Skeletal muscle tissue (tissue), 4 donors: ENCODE results near the gene TSHZ1. TPM values are rescaled to one million over a fixed set of nuclear protein-coding genes. Genes with fewer than 3 reads are reported as not detected.

Source experiments
- H3K27ac ChIP-seq: one replicate; pipeline ENCODE4 v1.7.0; 2013; ENCODE audit warnings: mild to moderate bottlenecking, low read depth, low read length, inconsistent platforms
- H3K27me3 ChIP-seq, 3 donors: one replicate each; pipeline ENCODE4 v1.7.0; 2013; ENCODE audit warnings: low read length in 3 of 3; ENCODE audit not compliant: control insufficient read depth in 3 of 3, insufficient read depth in 3 of 3
- H3K36me3 ChIP-seq, 3 donors: one replicate each; pipeline ENCODE4 v1.7.0; 2013; ENCODE audit warnings: low read length in 3 of 3; ENCODE audit not compliant: control insufficient read depth in 3 of 3, insufficient read depth in 3 of 3
- H3K4me1 ChIP-seq, 3 donors: one replicate each; pipeline ENCODE4 v1.7.0; 2013; ENCODE audit warnings: low read length in 3 of 3, mild to moderate bottlenecking in 3 of 3; ENCODE audit not compliant: control insufficient read depth in 3 of 3, insufficient read depth in 3 of 3
- H3K4me3 ChIP-seq, 3 donors: one replicate each; pipeline ENCODE4 v1.7.0; 2013; ENCODE audit warnings: low read length in 3 of 3
- H3K9ac ChIP-seq, 3 donors: one replicate each; pipeline ENCODE4 v1.7.0; 2013; ENCODE audit warnings: low read length in 3 of 3, mild to moderate bottlenecking in 3 of 3, moderate library complexity in 2 of 3, low read depth in 1 of 3
- H3K9me3 ChIP-seq, 3 donors: one replicate each; pipeline ENCODE4 v1.7.0; 2013; ENCODE audit warnings: low read length in 3 of 3; ENCODE audit not compliant: control insufficient read depth in 3 of 3
- total RNA-seq: library from RNA; depleted of rRNA; stranded (reverse); fragments of >200 nt; gene quantifications from one replicate; pipeline ENCODE4 v1.2.3, GENCODE V29; 2014
- donor health status: Osteomylitis.

Gene TSHZ1, protein sequence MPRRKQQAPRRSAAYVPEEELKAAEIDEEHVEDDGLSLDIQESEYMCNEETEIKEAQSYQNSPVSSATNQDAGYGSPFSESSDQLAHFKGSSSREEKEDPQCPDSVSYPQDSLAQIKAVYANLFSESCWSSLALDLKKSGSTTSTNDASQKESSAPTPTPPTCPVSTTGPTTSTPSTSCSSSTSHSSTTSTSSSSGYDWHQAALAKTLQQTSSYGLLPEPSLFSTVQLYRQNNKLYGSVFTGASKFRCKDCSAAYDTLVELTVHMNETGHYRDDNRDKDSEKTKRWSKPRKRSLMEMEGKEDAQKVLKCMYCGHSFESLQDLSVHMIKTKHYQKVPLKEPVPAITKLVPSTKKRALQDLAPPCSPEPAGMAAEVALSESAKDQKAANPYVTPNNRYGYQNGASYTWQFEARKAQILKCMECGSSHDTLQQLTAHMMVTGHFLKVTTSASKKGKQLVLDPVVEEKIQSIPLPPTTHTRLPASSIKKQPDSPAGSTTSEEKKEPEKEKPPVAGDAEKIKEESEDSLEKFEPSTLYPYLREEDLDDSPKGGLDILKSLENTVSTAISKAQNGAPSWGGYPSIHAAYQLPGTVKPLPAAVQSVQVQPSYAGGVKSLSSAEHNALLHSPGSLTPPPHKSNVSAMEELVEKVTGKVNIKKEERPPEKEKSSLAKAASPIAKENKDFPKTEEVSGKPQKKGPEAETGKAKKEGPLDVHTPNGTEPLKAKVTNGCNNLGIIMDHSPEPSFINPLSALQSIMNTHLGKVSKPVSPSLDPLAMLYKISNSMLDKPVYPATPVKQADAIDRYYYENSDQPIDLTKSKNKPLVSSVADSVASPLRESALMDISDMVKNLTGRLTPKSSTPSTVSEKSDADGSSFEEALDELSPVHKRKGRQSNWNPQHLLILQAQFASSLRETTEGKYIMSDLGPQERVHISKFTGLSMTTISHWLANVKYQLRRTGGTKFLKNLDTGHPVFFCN (N-terminal part only)
- total RNA-seq = 5.7 TPM

DNA sequence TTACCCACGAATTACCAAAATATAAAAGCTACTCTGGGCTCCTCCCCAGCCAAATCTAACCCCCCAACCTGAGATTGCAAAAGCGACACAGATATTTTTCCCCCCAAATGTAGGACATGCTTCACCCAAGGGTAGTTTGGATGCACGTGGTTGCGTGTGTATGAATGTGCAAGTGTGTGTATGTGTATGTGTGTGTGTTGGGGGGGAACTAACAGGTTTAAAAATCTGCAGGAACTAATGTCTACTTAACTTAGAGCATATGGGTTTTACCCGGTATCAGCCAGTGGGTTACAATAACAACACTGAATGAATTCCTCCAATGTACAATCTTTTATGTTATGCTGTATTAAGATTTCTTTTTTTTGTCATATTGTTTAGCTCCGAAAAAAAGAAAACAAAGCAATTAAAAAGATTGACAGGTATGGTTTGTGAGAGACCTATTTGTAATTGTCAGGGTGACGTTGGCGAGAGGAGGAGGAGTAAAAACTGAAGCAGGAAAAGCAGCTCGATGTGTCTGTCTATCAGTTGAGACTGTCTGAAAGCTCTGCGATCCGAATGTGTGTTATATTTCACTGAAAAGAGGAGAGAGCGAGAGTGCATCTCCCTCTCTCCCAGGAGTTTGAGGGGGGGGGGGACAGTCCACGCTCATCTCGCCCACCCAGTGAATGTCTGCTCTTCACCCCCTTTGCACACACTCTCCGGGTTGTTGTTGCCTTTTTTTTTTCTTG, at the start of gene TSHZ1:
Gene TSHZ1 (plus strand): TSS at position 524 of the 728 bp plus-strand sequence. CDS start 1,080 bp downstream, outside the sequence.
- Histone ChIP-seq H3K4me1 (peaks cover 36 to 51% (median 46%) of the 10 kb centered on the region in 3 donors), H3K9me3 (no peaks in the 10 kb centered on the region), H3K4me3 (peak within 1 kb of the TSS; percentile 84 to 98 (median 94)), H3K9ac (peak within 1 kb of the TSS; percentile 83 to 96 (median 95)), H3K36me3 (no peaks in the 10 kb centered on the region), H3K27me3 (no peaks in the 10 kb centered on the region), H3K27ac (peak within 1 kb of the TSS; percentile 96)

DNA sequence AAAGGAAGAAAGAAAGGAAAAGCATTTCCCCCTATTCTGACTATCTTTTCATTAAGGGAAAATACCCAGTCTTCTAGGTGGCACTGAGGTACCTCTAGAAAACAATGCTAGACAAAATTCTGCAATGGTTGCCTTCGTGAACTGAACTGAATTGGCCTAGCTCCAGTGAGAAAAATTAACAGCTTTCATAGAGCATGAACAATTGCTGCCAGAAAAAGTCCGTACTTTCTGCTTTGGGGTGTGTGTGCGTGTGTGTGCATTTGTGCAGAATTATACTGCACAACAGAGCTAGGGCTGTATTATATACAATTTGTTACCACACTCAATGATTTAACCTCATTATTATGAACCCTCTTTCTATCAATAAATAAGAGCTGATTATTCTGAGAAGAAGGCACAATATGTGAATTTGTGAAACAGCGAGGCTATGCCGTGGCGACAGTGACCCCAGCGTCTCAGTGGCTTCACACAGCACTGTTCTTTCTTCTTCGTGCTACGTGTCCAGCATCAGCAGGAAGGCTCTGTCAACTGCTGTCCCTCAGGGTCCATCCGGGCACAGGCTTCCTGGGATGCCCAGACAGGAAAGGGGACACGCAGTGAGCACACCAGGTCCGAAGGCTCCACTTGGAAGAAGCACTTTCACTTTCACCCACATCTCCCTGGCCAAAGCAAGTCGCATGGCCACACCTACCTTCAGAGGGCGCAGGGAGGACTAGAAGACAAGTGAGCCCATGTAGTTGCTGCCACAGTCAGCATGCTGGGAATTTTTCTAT, 49.2 kb upstream of the TSHZ1 start:
- Histone ChIP-seq H3K27ac (no peak overlapping the region), H3K9ac (peak overlapping the region; percentile 63 to 73 (median 64)), H3K36me3 (no peaks in the 10 kb centered on the region), H3K9me3 (no peaks in the 10 kb centered on the region), H3K4me3 (peak overlapping the region; percentile 84 to 89 (median 85)), H3K27me3 (peaks cover 0 to 3% (median 0%) of the 10 kb centered on the region in 3 donors), H3K4me1 (peaks cover 15 to 18% (median 17%) of the 10 kb centered on the region in 3 donors)

DNA sequence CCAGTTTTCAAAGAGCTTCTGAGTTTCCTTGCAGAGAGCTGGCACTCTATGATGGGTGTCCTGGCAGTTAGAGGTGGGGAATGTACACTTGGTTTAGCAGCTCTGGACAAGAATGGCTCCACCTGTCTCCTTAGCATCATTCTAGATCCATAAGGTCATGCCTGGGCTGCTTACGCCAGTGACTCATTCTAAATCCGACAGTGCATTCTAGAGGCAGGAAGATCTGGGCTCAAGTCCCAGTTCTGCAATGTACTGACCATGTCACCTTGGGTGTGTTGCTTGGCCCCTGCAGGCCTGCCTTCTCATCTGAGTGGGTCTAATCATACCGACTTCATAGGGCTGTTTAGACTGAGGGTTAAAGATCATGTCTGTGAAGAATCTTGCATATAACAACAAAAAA, 48.1 kb upstream of the TSHZ1 start:
- H3K27ac ChIP-seq = no peak overlapping the region
- H3K9me3 ChIP-seq = no peaks in the 10 kb centered on the region
- no peak overlapping the region for H3K9ac ChIP-seq
- H3K4me3 ChIP-seq = peak overlapping the region in 1 of 3 donors; percentile 84
- no peaks in the 10 kb centered on the region for H3K36me3 ChIP-seq
- H3K27me3 ChIP-seq = peaks cover 0 to 3% (median 0%) of the 10 kb centered on the region in 3 donors
- H3K4me1 ChIP-seq = peaks cover 15 to 18% (median 17%) of the 10 kb centered on the region in 3 donors

DNA sequence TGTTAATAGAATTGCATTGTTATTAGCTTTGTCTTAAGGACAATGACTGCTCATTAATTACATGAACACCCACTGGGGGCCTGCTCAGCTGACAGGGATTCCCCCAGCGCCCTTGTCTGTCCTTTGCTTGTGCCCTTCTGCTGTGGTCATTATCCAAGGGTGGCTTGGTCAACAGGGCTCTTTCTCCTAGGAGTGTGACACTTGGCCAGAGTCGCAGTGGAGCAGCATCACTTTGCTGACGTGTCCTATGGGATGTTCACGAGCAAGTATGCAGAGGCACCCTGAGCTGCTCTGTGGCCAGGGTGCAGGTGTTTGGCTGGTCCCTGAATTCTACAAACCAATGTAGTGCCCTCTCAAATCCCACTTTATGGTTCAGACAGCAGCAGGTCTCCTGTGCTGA, 47.6 kb upstream of the TSHZ1 start:
- no peak overlapping the region for H3K4me3 ChIP-seq
- H3K9ac ChIP-seq = no peak overlapping the region
- H3K9me3 ChIP-seq = no peaks in the 10 kb centered on the region
- no peak overlapping the region for H3K27ac ChIP-seq
- no peaks in the 10 kb centered on the region for H3K36me3 ChIP-seq
- H3K27me3 ChIP-seq = peaks cover 0 to 3% (median 0%) of the 10 kb centered on the region in 3 donors
- peaks cover 15 to 18% (median 17%) of the 10 kb centered on the region in 3 donors for H3K4me1 ChIP-seq

DNA sequence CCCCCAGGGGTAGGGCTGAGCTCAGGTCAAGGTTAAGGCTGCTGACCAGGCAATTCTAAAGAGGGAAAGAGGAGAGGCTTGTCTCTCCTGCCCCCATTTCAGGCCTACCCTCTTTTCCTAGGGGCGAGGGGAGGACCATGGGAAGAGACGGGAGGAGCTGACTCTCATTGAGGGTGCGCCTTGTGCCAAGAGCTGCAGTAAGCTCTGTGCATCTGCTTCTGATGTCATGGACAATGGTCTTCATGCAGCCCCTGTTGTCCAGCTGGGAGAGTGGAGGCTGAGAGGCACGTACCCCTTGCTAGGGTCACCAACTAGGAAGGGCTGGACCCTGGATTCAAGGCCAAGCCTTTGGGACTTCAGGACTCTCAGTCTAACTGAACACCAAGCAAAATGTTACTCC, 46.9 kb upstream of the TSHZ1 start:
- H3K36me3 ChIP-seq = no peaks in the 10 kb centered on the region
- no peak overlapping the region for H3K27ac ChIP-seq
- H3K27me3 ChIP-seq = peaks cover 0 to 3% (median 0%) of the 10 kb centered on the region in 3 donors
- no peak overlapping the region for H3K9ac ChIP-seq
- H3K9me3 ChIP-seq = no peaks in the 10 kb centered on the region
- no peak overlapping the region for H3K4me3 ChIP-seq
- H3K4me1 ChIP-seq = peaks cover 18 to 23% (median 19%) of the 10 kb centered on the region in 3 donors

DNA sequence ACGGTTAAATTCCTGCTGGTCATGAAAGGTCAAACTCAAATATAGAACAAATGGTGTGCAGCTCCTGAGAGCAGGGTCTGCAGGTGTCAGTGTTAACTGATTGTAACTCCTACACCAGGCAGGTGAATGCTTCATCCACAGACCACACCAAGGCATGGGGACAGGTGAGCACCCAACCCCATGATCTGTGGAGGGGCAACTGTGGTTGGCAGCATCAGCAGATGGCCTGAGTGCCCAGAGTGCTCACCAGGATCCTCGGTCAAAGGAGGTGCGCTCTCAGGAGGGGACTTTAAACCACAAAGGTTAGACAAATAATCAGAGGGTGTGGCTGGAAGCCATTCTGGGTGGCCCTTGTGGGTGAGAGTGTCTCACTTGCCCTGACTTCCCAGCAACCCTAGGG, 46.1 kb upstream of the TSHZ1 start:
- H3K27me3 ChIP-seq = peaks cover 0 to 3% (median 0%) of the 10 kb centered on the region in 3 donors
- H3K9ac ChIP-seq = no peak overlapping the region

DNA sequence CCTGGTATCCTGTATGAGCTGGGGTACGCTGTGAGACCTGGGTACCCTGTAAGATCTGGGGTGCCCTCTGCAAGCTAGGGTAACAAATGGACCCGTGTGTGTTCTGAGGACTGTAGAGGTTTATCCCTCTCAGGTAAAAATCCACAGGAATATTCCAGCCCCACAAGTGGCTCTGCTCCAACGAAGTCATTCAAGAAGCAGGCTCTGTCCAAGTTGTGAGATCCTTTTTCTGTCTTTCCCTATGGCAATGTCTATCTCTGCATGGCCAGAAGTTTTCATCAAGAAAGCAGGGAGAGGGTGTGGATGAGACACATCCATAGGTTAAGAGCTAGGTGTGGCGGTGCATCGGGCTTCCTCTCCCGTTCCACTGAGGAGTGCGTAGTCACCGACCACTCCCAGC, 44.7 kb upstream of the TSHZ1 start:
- Histone ChIP-seq H3K9me3 (no peaks in the 10 kb centered on the region), H3K9ac (no peak overlapping the region), H3K4me1 (peaks cover 14 to 24% (median 18%) of the 10 kb centered on the region in 3 donors), H3K36me3 (no peaks in the 10 kb centered on the region), H3K27me3 (no peaks in the 10 kb centered on the region), H3K27ac (no peak overlapping the region), H3K4me3 (no peak overlapping the region)

More for the DNA sequence above, 46.1 kb upstream of the TSHZ1 start:
- no peaks in the 10 kb centered on the region for H3K36me3 ChIP-seq
- H3K4me3 ChIP-seq = no peak overlapping the region
- H3K9me3 ChIP-seq = no peaks in the 10 kb centered on the region
- H3K4me1 ChIP-seq = peaks cover 18 to 24% (median 19%) of the 10 kb centered on the region in 3 donors
- H3K27ac ChIP-seq = no peak overlapping the region

DNA sequence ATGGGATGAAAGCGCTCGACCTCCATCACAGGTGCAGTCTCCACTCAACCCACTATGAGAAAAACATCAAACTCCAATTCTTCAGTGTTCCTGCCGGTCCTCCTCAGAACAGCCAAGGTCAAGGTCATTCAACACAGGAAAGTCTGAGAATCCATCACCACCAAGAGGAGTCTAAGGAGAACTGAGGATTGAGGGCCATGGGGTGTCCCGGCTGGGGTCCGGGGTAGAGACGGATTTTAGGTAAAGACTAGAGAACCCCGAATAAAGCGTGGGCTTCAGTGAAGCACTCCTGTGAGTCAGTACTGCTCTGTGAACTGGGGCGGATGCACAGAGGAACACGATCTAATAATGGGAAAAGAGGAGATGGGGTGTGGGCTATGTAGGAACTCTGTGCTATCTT, 43.5 kb upstream of the TSHZ1 start:
- H3K27ac ChIP-seq = no peak overlapping the region
- H3K36me3 ChIP-seq = no peaks in the 10 kb centered on the region
- no peak overlapping the region for H3K4me3 ChIP-seq
- no peaks in the 10 kb centered on the region for H3K9me3 ChIP-seq
- H3K27me3 ChIP-seq = no peaks in the 10 kb centered on the region
- peaks cover 6 to 14% (median 8%) of the 10 kb centered on the region in 3 donors for H3K4me1 ChIP-seq
- no peak overlapping the region for H3K9ac ChIP-seq
